Measurements from ENCODE around the gene USP31.

DNA sequence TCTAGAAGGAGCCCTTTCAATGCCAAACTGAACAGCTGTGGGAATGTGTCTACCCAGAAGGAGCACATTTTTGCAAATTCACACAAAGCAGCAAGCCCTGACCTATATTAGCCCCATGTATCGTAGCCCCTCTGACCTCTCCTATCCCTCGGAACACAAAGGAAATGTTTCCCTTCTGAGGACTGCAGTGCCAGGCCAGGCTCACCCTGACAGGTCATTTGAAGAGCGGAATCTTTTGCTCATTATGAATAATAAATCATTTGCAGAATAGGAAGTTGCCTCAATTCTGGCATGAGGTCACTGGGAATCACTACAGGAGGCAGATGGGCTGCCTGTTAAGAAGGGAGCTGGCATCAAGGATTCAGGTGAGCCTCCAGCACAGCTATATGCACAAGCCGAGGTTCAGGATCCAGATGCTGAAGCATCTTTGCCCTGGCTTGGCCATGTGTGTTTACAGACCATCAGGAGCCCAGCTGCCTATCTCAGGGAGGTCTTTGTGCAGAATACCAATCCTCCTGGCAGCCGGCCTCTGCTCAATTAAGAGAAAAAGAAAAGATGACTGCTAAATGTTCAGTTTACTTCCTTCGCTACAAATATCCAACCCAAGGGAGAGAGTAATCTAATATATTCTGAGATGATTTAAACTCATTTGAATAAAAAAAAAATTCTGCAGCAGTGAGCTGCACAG, 119.4 kb downstream of the USP31 start:
- TF ChIP-seq, protein P1, sequence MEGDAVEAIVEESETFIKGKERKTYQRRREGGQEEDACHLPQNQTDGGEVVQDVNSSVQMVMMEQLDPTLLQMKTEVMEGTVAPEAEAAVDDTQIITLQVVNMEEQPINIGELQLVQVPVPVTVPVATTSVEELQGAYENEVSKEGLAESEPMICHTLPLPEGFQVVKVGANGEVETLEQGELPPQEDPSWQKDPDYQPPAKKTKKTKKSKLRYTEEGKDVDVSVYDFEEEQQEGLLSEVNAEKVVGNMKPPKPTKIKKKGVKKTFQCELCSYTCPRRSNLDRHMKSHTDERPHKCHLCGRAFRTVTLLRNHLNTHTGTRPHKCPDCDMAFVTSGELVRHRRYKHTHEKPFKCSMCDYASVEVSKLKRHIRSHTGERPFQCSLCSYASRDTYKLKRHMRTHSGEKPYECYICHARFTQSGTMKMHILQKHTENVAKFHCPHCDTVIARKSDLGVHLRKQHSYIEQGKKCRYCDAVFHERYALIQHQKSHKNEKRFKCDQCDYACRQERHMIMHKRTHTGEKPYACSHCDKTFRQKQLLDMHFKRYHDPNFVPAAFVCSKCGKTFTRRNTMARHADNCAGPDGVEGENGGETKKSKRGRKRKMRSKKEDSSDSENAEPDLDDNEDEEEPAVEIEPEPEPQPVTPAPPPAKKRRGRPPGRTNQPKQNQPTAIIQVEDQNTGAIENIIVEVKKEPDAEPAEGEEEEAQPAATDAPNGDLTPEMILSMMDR (IDR thresholded peaks at IDR 0.05): no peak
- TF ChIP-seq POLR2A (IDR thresholded peaks at IDR 0.05): no peak
